NCI-H774 (cell line): ENCODE measurements around the gene KDM2B.
A peak's percentile ranks its signal among the peaks of the same experiment; 100 is the strongest.

ENCODE experiments used
- DNase-seq: peaks from one replicate; lab custom pipeline; 2025; lab: John Stamatoyannopoulos, UW

The KDM2B gene

DNA sequence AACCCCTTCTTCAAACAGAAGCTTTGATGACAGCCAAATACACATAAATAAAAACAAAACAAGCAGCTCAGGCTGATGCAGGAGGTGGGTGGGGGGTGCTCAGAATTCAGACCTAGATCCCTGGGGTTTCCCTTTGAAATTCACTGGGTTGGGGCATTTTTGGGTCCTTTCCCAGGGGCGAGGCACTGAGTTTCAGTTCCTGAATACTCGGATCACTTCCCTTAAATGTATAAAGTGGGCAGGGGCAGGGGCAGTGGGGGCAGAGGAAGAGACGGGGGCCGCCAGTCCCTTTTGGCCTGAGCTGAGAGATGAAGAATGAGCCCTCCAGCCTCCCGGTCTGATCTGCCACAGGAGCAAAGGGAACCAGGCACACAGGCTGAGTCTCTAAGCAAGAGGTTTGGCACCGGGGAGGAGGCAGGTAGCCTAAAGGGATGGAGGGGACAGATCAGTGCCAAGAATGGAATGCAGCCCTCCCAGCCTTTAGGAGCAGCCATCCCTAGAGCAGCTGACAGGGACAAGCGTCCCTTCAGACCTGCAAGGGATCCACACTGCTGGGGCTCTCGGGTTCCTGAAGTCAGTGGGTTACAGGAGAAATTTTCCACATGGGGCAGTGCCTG is 20.3 kb downstream of the KDM2B start:
- no peak for DNase-seq

DNA sequence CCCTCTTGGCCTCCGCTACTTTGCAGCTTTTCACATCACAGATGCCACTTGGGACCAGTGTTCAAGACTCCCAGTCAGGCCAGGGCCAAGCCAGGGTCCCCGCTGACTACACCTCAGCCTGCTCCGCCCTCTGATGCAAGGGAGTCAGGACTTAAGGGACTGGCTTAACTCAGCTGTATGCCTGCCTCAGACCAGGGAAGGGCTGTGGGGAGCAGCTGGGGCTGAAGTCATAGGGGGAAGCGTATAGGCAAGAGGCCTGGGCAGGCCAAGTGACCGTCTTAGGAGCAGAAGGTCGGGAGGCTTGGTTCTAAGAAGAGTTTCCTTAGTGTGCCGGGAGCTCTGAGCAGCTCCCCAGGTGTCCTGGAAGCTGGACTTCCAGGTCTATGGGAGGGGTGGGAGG is 21.9 kb downstream of the KDM2B start:
- DNase-seq: no peak

DNA sequence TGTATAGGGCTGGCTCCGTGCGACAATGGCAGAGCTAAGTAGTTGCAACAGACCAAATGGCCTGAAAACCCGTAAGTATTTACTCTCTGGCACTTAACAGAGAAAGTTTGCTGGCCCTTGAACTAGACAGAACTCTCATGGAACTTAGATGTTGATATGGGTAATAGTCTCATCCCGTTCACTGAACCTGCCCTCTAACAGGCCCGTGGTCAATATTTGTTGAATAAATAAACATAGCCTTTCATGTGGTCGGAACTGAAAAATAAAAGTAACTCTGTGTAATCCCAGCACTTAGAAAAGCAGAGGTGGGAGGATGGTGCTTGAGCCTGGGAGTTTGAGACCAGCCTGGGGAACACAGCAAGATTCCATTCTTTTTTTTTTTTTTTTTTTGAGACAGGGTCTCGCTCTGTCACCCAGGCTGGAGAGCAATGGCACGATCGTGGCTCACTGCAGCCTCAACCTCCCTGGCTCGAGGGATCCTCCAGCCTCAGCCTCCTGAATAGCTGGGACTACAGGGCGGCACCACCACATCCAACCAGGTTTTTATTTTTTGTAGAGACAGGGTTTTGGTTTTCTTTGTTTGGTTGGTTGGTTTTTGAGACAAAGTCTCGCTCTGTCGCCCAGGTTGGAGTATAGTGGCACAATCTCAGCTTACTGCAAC is 29.7 kb downstream of the KDM2B start:
- DNase-seq: no peak

DNA sequence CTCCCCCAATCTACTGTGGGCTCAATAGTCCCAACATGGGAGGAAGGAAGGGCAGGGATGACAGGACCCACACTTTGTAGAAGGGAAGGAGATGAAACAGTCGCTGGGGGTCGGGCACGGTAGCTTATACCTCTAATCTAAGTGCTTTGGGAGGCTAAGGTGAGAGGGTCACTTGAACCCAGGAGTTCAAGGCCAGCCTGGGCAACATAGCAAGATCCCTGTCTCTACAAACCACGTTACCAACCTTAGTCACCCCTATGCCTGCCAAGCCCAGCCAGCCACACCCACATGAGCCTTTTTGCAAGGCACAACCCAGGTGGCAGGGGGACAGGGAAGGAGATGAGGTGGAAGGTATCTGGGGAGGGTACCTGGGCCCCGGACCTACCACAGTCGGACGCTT is 31.7 kb downstream of the KDM2B start:
- DNase-seq: no peak

DNA sequence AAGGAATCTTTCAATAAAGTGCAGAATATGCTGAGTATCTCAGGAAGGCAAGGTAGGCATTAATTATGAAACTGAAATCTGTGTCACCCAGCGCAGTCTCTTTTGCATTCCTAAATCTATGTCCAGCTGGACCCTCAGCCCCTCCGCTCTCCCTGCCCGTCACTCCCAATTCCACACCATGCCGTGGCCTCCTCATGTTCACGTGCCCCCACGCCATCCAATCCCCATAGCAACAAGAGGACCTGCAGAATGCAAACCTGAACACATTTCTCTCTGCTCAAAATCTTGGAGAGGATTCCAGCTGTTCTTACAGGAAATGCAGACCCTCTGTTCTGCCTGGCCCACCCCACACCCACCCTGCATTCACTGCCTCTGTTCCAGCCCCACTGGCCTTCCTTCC is 35.3 kb downstream of the KDM2B start:
- no peak for DNase-seq

DNA sequence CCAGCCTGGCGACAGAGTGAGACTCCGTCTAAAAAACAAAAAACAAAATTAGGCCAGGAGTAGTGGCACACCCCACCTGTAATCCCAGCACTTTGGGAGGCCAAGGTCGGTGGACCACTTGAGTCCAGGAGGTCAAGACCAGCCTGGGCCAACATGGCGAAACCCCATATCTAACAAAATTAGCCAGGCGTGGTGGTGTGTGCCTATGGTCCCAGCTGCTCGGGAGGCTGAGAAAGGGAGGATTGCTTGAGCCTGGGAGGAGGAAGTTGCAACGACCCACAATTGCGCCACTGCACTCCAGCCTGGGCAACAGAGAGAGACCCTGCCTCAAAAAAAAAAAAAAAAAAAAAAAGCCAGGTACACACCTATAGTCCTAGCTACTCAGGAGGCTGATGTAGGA is 37.0 kb downstream of the KDM2B start:
- DNase-seq: no peak

DNA sequence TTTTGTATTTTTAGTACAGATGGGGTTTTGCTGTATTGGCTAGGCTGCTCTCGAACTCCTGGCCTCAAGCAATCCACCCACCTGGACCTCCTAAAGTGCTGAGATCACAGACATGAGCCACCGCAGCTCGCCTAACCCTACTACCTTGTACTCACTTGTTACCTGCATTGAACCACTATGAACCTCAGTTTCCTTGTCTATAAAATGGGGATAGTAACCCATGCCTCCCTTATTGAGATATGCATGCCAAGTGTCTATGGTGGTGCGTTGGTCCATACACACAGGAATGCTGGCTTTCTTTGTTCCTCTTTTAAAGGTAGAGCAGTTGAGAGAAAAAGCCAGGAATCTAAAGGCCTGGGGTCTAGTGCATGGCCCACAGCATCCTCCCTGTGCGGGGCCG is 40.9 kb downstream of the KDM2B start:
- no peak for DNase-seq

DNA sequence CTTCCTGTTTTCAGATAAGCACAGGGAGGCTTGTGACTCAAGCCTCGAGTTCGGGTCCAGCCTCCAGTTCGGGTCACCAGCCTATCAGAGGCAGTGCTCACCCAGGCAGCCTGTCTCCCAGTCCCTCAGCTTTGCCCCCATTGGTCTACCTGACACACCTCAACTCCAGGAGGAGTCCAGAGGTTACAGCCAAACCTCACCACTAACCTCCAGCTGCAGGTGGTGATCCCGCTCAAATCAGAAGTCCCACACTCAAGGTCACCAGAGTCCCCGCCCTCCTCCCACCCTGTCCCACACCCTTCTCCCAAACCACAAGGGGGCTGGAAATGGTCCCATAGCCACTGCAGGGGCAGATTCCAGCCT is 42.1 kb downstream of the KDM2B start:
- peak; percentile 46 for DNase-seq

DNA sequence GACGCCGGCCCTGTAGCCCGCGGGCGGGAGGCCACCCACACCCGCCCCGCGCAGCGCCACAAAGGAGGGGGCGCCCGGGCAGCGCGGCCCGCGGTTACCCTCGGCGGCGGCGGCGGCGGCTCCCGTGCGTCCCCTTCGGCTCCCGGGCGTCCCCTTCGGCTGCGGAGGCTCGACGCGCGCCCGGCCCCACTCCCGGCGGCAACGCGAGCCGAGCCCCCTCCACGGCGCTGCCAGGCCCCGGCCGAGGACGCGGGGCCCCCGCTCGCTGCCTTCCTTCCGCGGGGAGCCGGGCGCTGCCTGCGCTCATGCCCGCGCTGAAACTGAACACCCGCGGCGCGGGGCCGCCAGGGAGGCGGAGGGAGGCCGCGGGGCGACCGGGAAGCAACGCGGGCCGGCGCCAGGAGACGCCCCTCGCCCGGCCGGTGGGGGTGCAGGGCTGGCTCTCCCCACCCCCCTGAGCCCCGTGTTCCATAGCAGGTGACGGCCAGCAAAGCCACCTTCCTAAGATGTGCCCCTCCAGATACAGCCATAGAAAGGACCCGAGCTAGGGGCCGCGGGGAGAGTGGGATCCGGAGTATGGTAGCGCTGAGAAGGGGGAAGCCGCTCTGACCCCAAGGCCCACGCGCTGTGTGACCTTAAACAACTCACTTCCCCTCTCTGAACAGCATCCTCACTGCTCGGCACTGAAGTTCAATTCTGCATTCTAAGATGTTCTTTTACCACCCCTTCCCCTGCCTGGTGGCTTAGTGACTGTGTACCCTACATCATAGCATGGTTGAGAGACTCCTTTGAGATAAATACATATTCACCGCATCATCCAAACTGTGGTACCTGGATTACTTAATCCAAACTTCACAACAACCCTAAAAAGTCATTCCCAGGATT is 42.8 kb downstream of the KDM2B start:
- no peak for DNase-seq

DNA sequence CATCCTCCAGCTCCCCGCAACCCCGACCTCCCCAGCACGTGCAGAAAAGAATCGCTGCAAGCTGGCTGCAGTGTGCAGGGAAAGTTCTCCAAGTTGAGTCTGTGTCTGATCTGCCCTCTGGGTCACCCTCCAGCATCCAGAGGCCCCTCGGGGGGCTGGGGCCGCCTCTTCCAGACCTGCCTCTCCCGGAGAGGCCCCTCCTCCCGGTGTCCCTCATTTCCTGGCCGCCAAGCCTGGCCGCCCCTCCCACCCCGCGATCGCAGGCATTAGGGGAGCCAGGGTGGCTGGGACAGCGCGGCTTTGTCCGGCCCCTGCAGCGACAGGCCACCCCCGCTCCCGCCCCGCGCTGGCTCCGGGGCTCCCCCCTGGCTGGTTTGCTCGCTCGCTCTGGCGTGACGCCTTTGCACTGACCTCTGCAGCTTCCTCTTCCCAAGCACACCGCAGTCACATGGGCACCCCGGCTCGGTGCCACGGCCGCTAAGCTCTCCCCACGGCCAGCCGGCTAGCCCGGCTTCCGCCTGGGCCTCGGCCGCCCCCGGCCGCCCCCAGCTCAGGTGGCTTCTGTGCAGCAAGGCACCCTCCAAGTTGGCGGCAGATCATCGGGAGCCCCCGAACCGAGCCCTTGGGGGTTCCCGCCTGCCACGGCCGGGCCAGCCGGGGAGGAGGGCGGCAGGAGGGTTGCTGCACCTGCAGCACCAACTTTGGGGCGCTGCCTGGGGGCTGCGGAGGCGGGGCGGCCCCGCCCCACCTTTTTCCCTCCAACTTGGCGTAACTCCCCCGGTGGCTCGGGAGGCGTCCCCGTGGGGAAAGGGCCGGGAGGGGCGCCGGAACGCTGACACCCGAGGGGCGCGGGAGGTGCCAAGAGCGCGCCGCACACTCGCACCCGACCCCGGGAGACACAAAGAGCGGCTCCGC is 43.7 kb downstream of the KDM2B start:
- DNase-seq: peak; percentile 48

DNA sequence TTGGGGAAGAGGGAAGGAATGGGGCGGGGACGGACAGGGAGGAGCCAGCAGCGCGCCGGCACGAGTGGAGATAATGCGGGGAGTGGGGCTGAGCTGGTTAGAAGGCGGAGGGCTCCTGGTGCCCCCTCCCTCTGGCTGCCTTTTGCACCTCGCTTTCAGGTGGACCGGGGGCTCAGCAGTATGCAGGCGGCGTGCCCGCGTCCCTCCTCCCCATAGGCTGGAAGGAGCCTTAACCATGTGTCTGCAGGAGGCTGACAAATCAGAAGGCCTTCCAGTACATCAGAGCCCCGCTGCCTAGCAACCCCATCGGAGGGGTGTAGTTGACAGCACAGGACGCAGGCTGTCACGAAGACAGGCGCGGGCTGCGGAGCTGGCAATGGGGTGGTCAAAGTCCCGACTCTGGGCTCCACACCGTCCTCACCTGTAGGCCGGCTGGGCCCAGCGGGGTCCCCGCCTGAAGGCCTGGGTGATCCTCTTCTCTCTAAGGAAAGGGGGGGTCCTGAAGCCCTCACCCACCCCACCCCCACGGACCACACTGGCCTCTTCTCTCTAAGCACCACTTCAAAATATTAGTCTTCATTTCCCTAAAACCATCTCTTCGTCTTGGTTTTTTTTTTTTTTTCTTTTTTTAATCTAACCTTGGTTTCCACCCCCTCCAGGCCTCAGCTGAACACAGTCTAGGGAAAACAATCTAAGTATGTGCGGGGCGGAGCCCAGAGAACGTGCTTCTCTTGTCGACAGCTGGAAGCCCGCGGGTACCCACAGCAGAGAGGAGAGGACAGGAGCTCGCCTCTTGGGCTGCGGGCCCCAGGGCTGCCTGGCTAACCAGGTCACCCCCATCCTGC is 44.5 kb downstream of the KDM2B start:
- no peak for DNase-seq

DNA sequence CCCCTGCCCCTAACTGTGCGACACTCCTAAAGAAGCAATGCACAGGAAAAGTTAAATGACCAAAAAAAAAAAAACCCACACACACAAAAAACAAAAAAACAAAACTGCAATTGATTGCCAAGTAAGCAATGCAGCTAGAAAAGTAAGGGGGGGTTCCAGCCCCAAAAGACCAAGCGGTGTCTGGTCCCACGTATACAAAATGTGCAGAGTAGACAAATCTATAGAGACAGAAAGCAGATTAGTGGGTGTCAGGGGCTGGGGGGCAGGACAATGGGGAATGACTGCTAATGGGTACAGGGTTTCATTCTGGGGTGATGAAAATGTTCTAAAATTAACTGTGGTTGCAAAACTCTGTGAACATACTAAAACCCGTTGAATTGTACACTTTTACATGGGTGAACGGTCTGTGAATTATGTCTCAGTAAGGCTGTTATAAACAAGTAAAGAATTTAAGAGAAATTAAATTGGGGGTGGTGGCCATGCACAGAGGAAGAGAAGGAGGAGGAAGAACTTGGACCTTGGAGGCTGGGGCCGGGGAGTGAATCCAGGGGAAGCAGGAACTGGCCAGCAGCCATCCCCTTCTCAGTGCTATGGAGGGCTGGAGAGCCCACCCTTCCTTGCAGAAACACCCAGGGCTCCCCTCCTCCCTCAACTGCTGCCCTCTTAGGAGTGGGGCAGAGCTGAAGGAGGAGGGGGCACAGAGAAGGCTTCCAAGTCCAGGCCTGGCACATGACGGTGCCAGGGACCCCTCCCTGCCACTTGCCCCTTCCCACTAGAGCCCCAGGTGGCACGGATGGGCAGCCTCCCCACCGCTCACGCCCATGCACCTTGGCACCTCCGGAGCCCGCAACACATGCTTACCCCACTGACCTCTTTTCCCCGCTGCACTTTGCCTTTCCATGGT is 45.4 kb downstream of the KDM2B start:
- DNase-seq: no peak

DNA sequence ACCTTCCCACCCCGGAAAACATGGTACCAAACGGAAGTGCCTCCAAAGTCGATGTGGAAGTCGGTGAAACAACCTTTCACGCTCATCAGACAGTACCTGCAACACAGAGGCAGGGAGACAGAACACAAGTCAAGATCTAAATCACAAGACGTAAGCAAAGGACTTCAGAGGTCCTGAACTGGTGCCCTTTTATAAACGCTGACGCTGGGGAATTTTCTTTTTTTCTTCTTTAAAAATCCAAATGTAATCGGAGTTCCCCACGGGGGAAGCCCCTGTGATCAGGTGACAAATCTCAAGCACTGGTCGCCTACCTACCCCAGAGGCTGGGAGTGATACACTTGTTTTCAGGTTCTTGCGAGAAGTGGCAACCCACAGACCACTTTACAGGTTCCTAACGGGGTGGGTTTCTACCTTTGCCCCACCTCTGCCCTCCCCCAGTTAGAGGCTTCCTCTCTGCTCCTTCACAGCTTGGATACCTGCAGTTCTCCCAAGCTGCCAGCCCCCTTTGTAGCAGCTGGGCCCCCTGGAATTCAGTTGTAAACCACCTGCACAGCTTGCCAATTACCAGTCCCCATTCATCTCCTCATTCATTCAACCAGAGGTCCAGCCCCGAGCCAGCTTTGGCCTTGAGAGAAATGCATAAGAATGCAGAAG is 46.2 kb downstream of the KDM2B start:
- no peak for DNase-seq

DNA sequence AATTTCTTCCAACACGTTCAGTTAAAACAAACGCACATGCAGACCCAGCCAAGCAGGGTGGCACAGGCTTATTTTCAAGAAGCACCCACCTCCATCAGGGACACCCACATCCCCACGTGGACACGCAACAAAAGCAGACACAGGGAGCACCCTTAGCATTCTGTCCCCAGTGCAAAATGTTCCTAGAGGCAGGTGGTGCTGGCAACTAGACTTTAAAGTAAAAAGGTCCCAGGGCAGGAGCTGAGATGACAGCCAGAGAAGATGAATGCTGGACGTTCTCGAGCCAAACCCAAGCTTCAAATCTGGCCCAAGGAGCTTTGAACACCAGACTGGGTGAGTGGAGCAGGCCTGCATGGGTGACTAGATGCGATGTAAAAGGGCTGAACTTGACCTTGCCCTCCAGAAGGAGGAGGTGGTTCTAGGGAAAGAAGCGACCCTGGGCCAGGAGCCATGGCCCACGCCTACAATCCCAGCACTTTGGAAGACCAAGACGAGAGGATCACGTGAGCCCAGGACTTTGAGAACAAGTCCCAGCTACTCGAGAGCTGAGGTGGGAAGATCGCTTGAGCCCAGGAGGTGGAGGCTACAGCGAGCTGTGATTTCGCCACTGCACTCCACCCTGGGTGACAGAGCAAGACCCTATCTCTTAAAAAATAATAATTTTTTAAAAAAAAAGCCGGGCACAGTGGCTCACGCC is 47.3 kb downstream of the KDM2B start:
- DNase-seq: no peak

DNA sequence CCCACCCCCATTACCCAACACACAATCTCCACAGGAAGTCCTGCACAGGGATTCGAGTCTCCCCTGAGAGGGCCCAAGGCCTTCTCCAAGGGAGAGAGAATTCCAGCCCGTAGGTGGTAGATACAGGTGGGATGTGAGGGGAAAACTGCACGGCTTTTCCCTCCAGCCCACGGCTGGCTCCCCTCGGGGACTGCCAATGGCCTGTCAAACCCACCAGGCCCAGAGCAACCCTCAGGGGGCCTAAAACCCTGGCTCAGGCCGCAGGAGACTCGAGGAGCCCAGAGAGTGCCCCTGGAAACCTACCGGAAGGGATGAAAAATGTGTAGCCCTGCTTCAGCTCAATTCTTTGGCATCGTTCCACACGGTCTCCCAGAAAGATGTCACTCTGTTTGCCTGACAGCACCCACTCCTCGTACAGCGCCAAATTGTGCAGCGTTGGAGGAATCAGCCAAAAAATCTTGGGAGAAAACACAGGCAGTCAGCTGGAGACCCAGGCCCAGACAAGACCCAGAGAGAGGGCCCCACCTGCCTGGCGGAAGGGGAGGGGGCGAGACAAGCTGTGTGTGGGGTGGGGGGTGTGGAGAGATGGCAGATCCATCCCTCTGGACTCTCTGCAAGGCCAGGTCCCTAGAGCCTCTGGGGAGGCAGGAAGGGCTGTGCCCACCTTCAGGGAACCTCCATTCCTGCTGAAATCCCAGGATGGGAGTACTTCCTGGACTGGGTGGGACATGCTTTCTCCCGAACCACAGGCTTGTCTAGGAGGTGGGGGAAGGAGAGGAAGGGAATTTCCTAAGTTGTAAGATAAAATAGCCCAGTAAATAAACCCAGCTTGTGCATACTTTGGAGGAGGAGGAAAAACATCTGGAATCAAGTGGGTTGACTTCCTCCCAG is 48.1 kb downstream of the KDM2B start:
- DNase-seq: no peak

DNA sequence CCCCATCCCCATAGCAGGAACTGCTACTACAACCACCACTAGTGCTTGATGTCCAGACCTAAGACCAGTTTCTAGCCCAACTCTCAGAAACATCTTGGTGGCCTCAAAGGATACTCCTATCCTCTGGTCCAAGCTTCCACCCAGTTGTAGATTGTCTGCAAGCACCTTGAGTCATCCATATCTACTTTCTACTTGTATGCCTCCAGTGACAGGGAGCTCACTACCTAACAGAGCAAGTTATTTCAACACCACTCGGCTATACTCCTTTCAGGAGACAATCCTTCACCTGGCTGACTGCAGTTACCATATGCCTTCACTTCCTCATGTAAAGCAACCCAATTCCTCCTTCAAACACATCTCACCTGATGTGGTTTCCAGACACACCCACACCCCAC is 49.5 kb downstream of the KDM2B start:
- no peak for DNase-seq

DNA sequence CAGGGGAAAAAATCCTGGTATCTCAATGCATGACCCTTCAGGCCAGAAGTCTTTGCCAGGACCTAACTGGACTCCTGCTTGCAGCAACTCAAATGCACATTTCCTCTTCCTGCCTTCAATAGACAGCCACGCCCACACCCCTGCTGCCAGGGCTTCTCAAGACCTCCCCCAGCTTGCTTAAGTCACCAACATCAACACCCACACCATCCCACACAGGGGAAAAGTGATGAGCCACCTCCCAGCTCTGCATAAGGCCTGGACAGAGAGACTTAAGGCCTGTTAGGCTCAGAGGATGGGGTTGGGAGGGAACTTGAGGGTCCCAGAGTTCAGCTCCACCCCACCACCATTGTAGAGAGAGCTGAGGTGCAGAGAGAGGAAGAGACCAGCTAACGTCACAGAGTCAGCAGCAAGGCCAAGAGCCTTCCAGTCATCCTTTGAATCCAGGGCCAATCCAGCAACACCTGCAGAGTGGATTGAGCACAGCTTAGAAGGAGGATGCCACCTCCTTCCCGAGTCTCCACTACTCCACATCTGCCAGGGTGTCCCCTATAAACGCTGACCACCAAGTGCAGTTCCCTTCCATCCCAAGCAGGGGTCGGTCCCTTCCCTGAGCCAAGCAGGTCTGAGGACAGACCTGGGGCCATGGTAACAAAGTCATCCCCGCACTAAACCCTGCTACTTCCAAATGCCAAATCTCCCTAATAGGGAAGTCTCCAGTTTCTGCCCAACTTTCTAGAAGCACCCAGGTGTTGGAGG is 50.0 kb downstream of the KDM2B start:
- no peak for DNase-seq
